GM18858 (cell line): ENCODE measurements around the gene KRTAP19-5.
"Not testable (repeated sequence)": the region's sequence is repeated elsewhere in the genome, so short reads cannot be mapped to it uniquely, and the experiment has no call there.

Experiments used
- ATAC-seq: cut with Tn5 transposase; IDR thresholded peaks from one replicate; pipeline ENCODE4 v1.9.1; 2021; ENCODE audit not compliant: unreplicated experiment

The KRTAP19-5 gene

GRCh38 chr21:30502041-30502440 lies at the start of gene KRTAP19-5:
TSS of gene KRTAP19-5 (minus strand) at chr21:30502141. CDS start at chr21:30502090, 51 bp downstream.
- ATAC-seq, result no peak

- no peak for ATAC-seq
These were observed 39.8 kb upstream of the KRTAP19-5 start, which contains the start of gene KRTAP19-6 for GRCh38 chr21:30541764-30542163. TSS of gene KRTAP19-6 (minus strand) at chr21:30541864. CDS start at chr21:30541833, 31 bp downstream.

GRCh38 chr21:30518876-30519275 lies 16.9 kb upstream of the KRTAP19-5 start:
- no peak for ATAC-seq

- ATAC-seq, result no peak
These were observed 13.7 kb upstream of the KRTAP19-5 start for GRCh38 chr21:30515681-30516080.

- not testable (repeated sequence) for ATAC-seq
These were observed 3.8 kb upstream of the KRTAP19-5 start for GRCh38 chr21:30505621-30506205.

GRCh38 chr21:30497065-30497464 lies 4.9 kb downstream of the KRTAP19-5 start, which contains the start of gene KRTAP19-4:
TSS of gene KRTAP19-4 (minus strand) at chr21:30497165. CDS start at chr21:30497110, 55 bp downstream.
- no peak for ATAC-seq

- ATAC-seq, result no peak
These were observed 9.9 kb downstream of the KRTAP19-5 start, which contains the start of gene KRTAP19-3 for GRCh38 chr21:30491963-30492428. TSS of gene KRTAP19-3 (minus strand) at chr21:30492013. CDS start at chr21:30491957, 56 bp downstream.

- ATAC-seq, result no peak
These were observed 14.6 kb downstream of the KRTAP19-5 start, which contains the start of gene KRTAP19-2 for GRCh38 chr21:30487336-30487735. TSS of gene KRTAP19-2 (minus strand) at chr21:30487436. CDS start at chr21:30487348, 88 bp downstream.

- ATAC-seq, result no peak
These were observed 15.8 kb downstream of the KRTAP19-5 start for GRCh38 chr21:30486180-30486579.

- ATAC-seq, result no peak
These were observed 19.8 kb downstream of the KRTAP19-5 start for GRCh38 chr21:30482130-30482529.

- ATAC-seq, result no peak
These were observed 21.8 kb downstream of the KRTAP19-5 start, which contains the start of gene KRTAP19-1 for GRCh38 chr21:30480145-30480544. TSS of gene KRTAP19-1 (minus strand) at chr21:30480367. CDS start at chr21:30480317, 50 bp downstream.

- no peak for ATAC-seq
These were observed 22.7 kb downstream of the KRTAP19-5 start for GRCh38 chr21:30479259-30479658.

- ATAC-seq, result no peak
These were observed 23.9 kb downstream of the KRTAP19-5 start for GRCh38 chr21:30478004-30478403.

GRCh38 chr21:30468900-30469714 lies 32.8 kb downstream of the KRTAP19-5 start:
- no peak for ATAC-seq

GRCh38 chr21:30463713-30464112 lies 38.2 kb downstream of the KRTAP19-5 start:
- no peak for ATAC-seq
